NT2/D1 (cell line): Measurements from ENCODE around the gene HPCA.

ENCODE experiments used
- YY1 ChIP-seq: IDR thresholded peaks from 2 replicates; pipeline ENCODE4 v1.6.1; 2011; ENCODE audit not compliant: insufficient read length, insufficient read depth
- ZNF274 ChIP-seq: IDR thresholded peaks from 2 replicates; pipeline ENCODE4 v1.6.1; 2011; ENCODE audit warnings: mild to moderate bottlenecking, low read depth, low read length

DNA sequence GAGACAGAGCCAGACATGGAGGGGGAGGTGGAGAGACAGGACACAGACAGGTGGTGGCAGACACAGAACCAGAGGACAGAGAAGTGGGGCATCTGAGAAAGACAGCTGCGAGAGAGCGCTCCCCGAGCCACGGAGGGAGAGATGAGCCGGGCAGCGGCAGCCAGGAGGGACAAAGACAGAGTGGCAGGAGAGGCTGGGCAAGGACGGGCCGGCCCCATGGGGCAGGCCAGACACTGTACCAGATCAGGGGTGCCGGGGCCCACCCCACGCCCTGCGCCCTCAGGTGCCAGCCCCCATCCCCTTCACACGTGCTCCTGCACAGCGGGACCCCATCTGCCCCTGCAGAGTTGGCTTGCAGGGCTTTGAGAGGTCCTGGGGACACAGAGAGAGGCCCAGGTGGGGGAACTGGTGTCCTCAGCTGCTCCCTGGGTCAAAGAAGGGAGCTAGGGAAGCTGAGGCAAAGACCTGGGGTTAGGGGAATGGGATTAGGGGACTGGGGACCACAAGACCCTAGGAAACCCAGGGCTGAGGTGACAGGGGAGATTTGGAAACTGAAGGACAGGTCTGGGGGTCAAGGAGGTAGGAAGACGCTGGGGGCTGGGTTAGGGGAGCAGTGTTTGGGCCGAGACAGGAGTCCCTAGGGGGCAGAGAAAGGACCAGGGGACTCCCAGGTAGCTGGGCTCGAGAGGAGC is 16.2 kb upstream of the HPCA start:
- no peak for TF ChIP-seq ZNF274
- TF ChIP-seq YY1, result no peak
